ENCODE results near the gene GTF3C6. TPM values are rescaled to one million over a fixed set of nuclear protein-coding genes. Genes with fewer than 3 reads are reported as not detected.
"Not testable (repeated sequence)": the region's sequence is repeated elsewhere in the genome, so short reads cannot be mapped to it uniquely, and the experiment has no call there.

GTF3C6 gene
- total RNA-seq, 2 donors from 2014 or later: 72.0 to 98.1 TPM

GRCh38 chr6:110953633-110954303 is 4.7 kb upstream of the GTF3C6 start:
- Histone ChIP-seq H3K36me3 (no peaks in the 10 kb centered on the region), H3K27ac (peak overlapping the region; percentile 76 to 91), H3K27me3 (replicated peaks; ENCODE audit: insufficient read depth) (no peaks in the 10 kb centered on the region), H3K4me1 (replicated peaks) (no peaks in the 10 kb centered on the region), H3K4me3 (no peak overlapping the region), H3K9me3 (no peaks in the 10 kb centered on the region)
- 94% methylated on average over 6 of the region's 6 CpGs for WGBS
- intact Hi-C loops (cut with DNase I): loop anchor here (10.0 kb wide), 1 partner anchor 79 kb away; the partner anchor contains the start of gene AMD1
- no peak for TF ChIP-seq CTCF (IDR thresholded peaks at IDR 0.05)
- TF ChIP-seq POLR2AphosphoS5 (IDR thresholded peaks at IDR 0.05): no peak
- TF ChIP-seq POLR2A (IDR thresholded peaks at IDR 0.05): no peak
- DNase-seq (ENCODE audit: low spot score): no peak

GRCh38 chr6:110960014-110960390 is 1.5 kb downstream of the GTF3C6 start:
- no peak for TF ChIP-seq POLR2AphosphoS5 (IDR thresholded peaks at IDR 0.05)
- TF ChIP-seq POLR2A (IDR thresholded peaks at IDR 0.05): no peak
- TF ChIP-seq CTCF (IDR thresholded peaks at IDR 0.05): no peak
- intact Hi-C loops (cut with DNase I): no loop called here
- Histone ChIP-seq H3K4me3 (no peak overlapping the region), H3K9me3 (no peaks in the 10 kb centered on the region), H3K4me1 (replicated peaks) (no peaks in the 10 kb centered on the region), H3K27ac (peak overlapping the region in 1 of 2 donors; percentile 84), H3K27me3 (replicated peaks; ENCODE audit: insufficient read depth) (no peaks in the 10 kb centered on the region), H3K36me3 (no peaks in the 10 kb centered on the region)
- DNase-seq (ENCODE audit: low spot score): no peak

GRCh38 chr6:110962636-110963035 is 4.1 kb downstream of the GTF3C6 start:
- H3K27ac ChIP-seq; H3K9me3 ChIP-seq; H3K4me3 ChIP-seq; H3K27me3 ChIP-seq (replicated peaks; ENCODE audit: insufficient read depth); H3K36me3 ChIP-seq; intact Hi-C loops (cut with DNase I); H3K4me1 ChIP-seq (replicated peaks); DNase-seq (ENCODE audit: low spot score): not testable (repeated sequence)
- WGBS: 92% methylated on average over 20 of the region's 20 CpGs

- no peak overlapping the region for H3K4me3 ChIP-seq
- no peaks in the 10 kb centered on the region for H3K27me3 ChIP-seq (replicated peaks; ENCODE audit: insufficient read depth)
- intact Hi-C loops (cut with DNase I): no loop called here
- 97% methylated on average over 3 of the region's 3 CpGs for WGBS
- peak; percentile 47 for TF ChIP-seq POLR2AphosphoS5 (IDR thresholded peaks at IDR 0.05)
- TF ChIP-seq POLR2A (IDR thresholded peaks at IDR 0.05): no peak
- no peak overlapping the region for H3K27ac ChIP-seq
- no peaks in the 10 kb centered on the region for H3K9me3 ChIP-seq
- DNase-seq (ENCODE audit: low spot score): no peak
- H3K36me3 ChIP-seq: no peaks in the 10 kb centered on the region
- H3K4me1 ChIP-seq (replicated peaks): no peaks in the 10 kb centered on the region
Observed at GRCh38 chr6:110965629-110966229, 7.2 kb downstream of the GTF3C6 start.

- H3K27ac ChIP-seq; H3K27me3 ChIP-seq (replicated peaks; ENCODE audit: insufficient read depth); H3K4me1 ChIP-seq (replicated peaks); H3K4me3 ChIP-seq; intact Hi-C loops (cut with DNase I); H3K36me3 ChIP-seq; H3K9me3 ChIP-seq; DNase-seq (ENCODE audit: low spot score): not testable (repeated sequence)
- 98% methylated on average over 2 of the region's 2 CpGs for WGBS
Observed at GRCh38 chr6:110968661-110969060, 10.2 kb downstream of the GTF3C6 start.

GRCh38 chr6:110971468-110971867 is 13.0 kb downstream of the GTF3C6 start:
- Histone ChIP-seq H3K4me3 (no peak overlapping the region), H3K4me1 (replicated peaks) (no peaks in the 10 kb centered on the region), H3K36me3 (no peaks in the 10 kb centered on the region), H3K27me3 (replicated peaks; ENCODE audit: insufficient read depth) (no peaks in the 10 kb centered on the region), H3K9me3 (no peaks in the 10 kb centered on the region), H3K27ac (no peak overlapping the region)
- TF ChIP-seq POLR2AphosphoS5 (IDR thresholded peaks at IDR 0.05): no peak
- no peak for TF ChIP-seq CTCF (IDR thresholded peaks at IDR 0.05)
- TF ChIP-seq POLR2A (IDR thresholded peaks at IDR 0.05): no peak
- no peak for DNase-seq (ENCODE audit: low spot score)
- 66% methylated on average over 2 of the region's 2 CpGs for WGBS
- intact Hi-C loops (cut with DNase I): no loop called here

Measured in prostate gland (tissue), 2 donors.